Right lobe of liver (tissue), 6 donors: ENCODE results near the gene C10orf120. TPM values are rescaled to one million over a fixed set of nuclear protein-coding genes. Genes with fewer than 3 reads are reported as not detected.

Experiments
- ATAC-seq, 4 donors: fragments of 200-7000 bp; cut with Tn5 transposase; one replicate each; pipeline ENCODE4 v1.9.1; 2020; ENCODE audit warnings: mild to moderate bottlenecking in 4 of 4, moderate library complexity in 4 of 4
- DNase-seq, 3 donors: peaks; one replicate each; pipeline ENCODE4 v3.0.0-alpha.2; 2020
- H3K27ac ChIP-seq, 3 donors: fragments of 200-600 bp; one replicate each; pipeline ENCODE4 v1.8.0; 2022
- H3K27me3 ChIP-seq, 2 donors: fragments of 200-600 bp; one replicate each; pipeline ENCODE4 v1.8.0; 2022
- H3K36me3 ChIP-seq, 4 donors: fragments of 200-600 bp; sonication (generic) in 1 of 4; one replicate each; pipeline versions ENCODE4 v1.5.1 to v1.8.0; 2017 to 2022; ENCODE audit warnings: control low read depth in 1 of 4
- H3K4me1 ChIP-seq, 4 donors: fragments of 200-600 bp; sonication (generic) in 1 of 4; one replicate each; pipeline versions ENCODE4 v1.5.1 to v1.8.0; 2017 to 2022; ENCODE audit warnings: control low read depth in 1 of 4
- H3K4me3 ChIP-seq, 3 donors: fragments of 200-600 bp; one replicate each; pipeline ENCODE4 v1.8.0; 2022
- H3K9me3 ChIP-seq, 4 donors: fragments of 200-600 bp; sonication (generic) in 1 of 4; one replicate each; pipeline versions ENCODE4 v1.5.1 to v1.8.0; 2017 to 2022; ENCODE audit warnings: control low read depth in 1 of 4
- CTCF ChIP-seq, 4 donors: fragments of 200-600 bp in 3 of 4; fragments of 450-650 bp in 1 of 4; IDR thresholded peaks; one replicate each; pipeline versions ENCODE4 v1.5.1 to v1.8.0; 2016 to 2022; ENCODE audit warnings: antibody characterized with exemption in 4 of 4, mild to moderate bottlenecking in 2 of 4
- POLR2A ChIP-seq: fragments of 450-650 bp; IDR thresholded peaks from one replicate; pipeline ENCODE4 v1.6.1; 2017; ENCODE audit warnings: antibody characterized with exemption, mild to moderate bottlenecking
- WGBS: methylation state at CpG from one replicate; pipeline ENCODE4 v1.1.6; 2018; ENCODE audit warnings: low coverage, low lambda C conversion rate; ENCODE audit not compliant: insufficient coverage; ENCODE audit errors: missing lambda C conversion rate; 5-methylcytosine and 5-hydroxymethylcytosine counted together
- intact Hi-C, 2 donors: fragments of 100-400 bp; cut with DNase I; formaldehyde crosslinking; loops; one replicate each; pipeline versions ENCODE4 v1.11.2 to v1.14.1; 2022
- total RNA-seq, 6 experiments: library from RNA; depleted of rRNA in 2 of 6; stranded (reverse); fragments of >200 nt in 2 of 6; fragmentation: NEBNext Ultra II Directional in 3 of 6; extraction: Animal tissue kit (Norgen Biotek cat#: 25700) in 3 of 6; gene quantifications; one replicate each; pipeline versions ENCODE4 v1.1.0 to v1.2.4, GENCODE V29; 2016 to 2023
- donor health status: DM: no; HTN: yes; CAD: no.
- donor health status: DM: no; HTN: no; CAD: no.
- donor health status: DM: no; HTN: no; CAD: no.
- donor health status: DM: no; HTN: yes; CAD: no.
- donor health status: DM: no; HTN: yes; CAD: no.

C10orf120 gene
- total RNA-seq, 6 experiments from 2014 or later: not detected

DNA sequence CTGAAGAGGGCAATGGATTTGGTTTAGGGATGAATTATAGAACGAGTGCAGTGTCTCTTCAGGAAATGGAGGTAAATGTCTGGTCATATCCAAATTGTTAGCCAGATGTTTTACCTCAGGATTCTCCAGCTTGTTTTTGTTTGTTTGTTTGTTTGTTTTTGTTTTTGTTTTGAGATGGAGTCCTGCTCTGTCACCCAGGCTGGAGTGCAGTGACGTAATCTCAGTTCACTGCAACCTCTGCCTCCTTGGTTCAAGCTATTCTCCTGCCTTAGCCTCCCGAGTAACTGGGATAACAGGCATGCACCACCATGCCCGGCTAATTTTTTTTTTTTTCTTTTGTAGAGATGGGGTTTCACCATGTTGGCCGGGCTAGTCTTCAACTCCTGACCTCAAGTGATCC, 6.9 kb downstream of the C10orf120 start:
- Histone ChIP-seq H3K36me3 (no peaks in the 10 kb centered on the region), H3K9me3 (no peaks in the 10 kb centered on the region), H3K4me3 (no peak overlapping the region), H3K27me3 (no peaks in the 10 kb centered on the region), H3K4me1 (no peaks in the 10 kb centered on the region), H3K27ac (no peak overlapping the region)
- ATAC-seq: no peak
- WGBS: 55% methylated on average over 5 of the region's 5 CpGs
- no peak for TF ChIP-seq POLR2A
- TF ChIP-seq CTCF (IDR thresholded peaks at IDR 0.05): no peak
- intact Hi-C loops: no loop called here
- DNase-seq: no peak

- Histone ChIP-seq H3K27me3 (no peaks in the 10 kb centered on the region), H3K9me3 (no peaks in the 10 kb centered on the region), H3K4me1 (no peaks in the 10 kb centered on the region), H3K36me3 (no peaks in the 10 kb centered on the region), H3K4me3 (no peak overlapping the region), H3K27ac (peak overlapping the region in 1 of 3 donors; percentile 9)
- WGBS: 74% methylated on average over 6 of the region's 6 CpGs
- no peak for ATAC-seq
- intact Hi-C loops: no loop called here
- DNase-seq: no peak
- TF ChIP-seq POLR2A: no peak
- no peak for TF ChIP-seq CTCF (IDR thresholded peaks at IDR 0.05)
These were observed 10.4 kb downstream of the C10orf120 start for GRCh38 chr10:122689146-122689820.

GRCh38 chr10:122688293-122688989, 11.2 kb downstream of the C10orf120 start:
- no peaks in the 10 kb centered on the region for H3K36me3 ChIP-seq
- WGBS: 61% methylated on average over 5 of the region's 6 CpGs
- intact Hi-C loops: no loop called here
- H3K9me3 ChIP-seq: no peaks in the 10 kb centered on the region
- H3K4me1 ChIP-seq: no peaks in the 10 kb centered on the region
- ATAC-seq: peak in 2 of 4 donors; percentile 31 to 49
- H3K4me3 ChIP-seq: no peak overlapping the region
- DNase-seq: no peak
- H3K27me3 ChIP-seq: no peaks in the 10 kb centered on the region
- H3K27ac ChIP-seq: peak overlapping the region in 1 of 3 donors; percentile 9
- no peak for TF ChIP-seq CTCF (IDR thresholded peaks at IDR 0.05)

DNA sequence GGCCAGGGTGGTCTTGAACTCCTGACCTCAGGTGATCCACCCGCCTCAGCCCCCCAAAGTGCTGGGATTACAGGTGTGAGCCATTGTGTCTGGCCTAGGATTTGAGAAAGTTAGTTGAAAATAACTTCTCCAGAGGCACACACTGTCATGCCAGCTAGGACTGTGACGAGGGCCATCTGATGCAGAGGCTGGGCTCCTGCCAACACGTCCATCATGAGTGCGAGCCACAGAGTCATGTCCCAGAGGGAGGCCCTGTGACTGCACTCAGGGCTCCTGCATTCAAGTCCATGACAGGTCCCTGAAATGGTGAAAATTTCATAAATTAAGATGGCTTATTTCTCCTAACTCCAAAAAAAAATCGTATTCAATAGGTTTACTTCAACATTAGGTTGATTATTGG, 17.1 kb downstream of the C10orf120 start:
- intact Hi-C loops: no loop called here
- no peak overlapping the region for H3K4me3 ChIP-seq
- no peak overlapping the region for H3K27ac ChIP-seq
- H3K27me3 ChIP-seq: no peaks in the 10 kb centered on the region
- no peaks in the 10 kb centered on the region for H3K36me3 ChIP-seq
- no peaks in the 10 kb centered on the region for H3K9me3 ChIP-seq
- WGBS: 52% methylated on average over 5 of the region's 5 CpGs
- no peak for TF ChIP-seq CTCF (IDR thresholded peaks at IDR 0.05)
- no peak for TF ChIP-seq POLR2A
- no peaks in the 10 kb centered on the region for H3K4me1 ChIP-seq
- ATAC-seq (no peak), DNase-seq (no peak)
